GM12875 (cell line): ENCODE data around the gene RASA2.
"Not testable (repeated sequence)": the region's sequence is repeated elsewhere in the genome, so short reads cannot be mapped to it uniquely, and the experiment has no call there.

ENCODE experiments used
- H3K4me3 ChIP-seq: one replicate; pipeline ENCODE4 v1.5.1; 2011; ENCODE audit warnings: low read depth, low read length, control low read depth
- CTCF ChIP-seq: IDR thresholded peaks from 2 replicates; pipeline ENCODE4 v1.5.1; 2011; ENCODE audit warnings: low read depth, mild to moderate bottlenecking, control low read depth, inconsistent platforms, low read length, moderate library complexity, borderline replicate concordance; ENCODE audit not compliant: insufficient read depth

Gene RASA2

GRCh38 chr3:141466633-141467169 lies 20.1 kb upstream of the RASA2 start:
- TF ChIP-seq CTCF: no peak
- no peak overlapping the region for H3K4me3 ChIP-seq

DNA sequence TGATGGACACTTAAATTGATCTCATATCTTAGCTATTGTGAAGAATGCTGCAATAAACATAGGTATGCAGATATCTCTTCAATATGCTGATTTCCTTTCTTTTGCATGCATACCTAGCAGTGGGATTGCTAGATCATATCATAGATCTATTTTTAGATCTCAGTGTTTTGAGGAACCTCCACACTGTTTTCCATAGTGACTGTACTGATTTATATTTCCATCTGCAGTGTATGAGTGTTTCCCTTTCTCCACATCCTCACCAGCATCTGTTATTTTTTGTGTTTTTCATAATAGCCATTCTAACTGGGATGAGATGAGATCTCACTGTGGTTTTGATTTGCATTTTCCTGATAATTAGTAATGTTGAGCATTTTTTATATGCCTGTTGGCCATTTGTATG lies 17.1 kb upstream of the RASA2 start:
- H3K4me3 ChIP-seq: no peak overlapping the region
- TF ChIP-seq CTCF: no peak

- no peak overlapping the region for H3K4me3 ChIP-seq
- TF ChIP-seq CTCF: no peak
These were observed 15.7 kb upstream of the RASA2 start for GRCh38 chr3:141471160-141471559.

DNA sequence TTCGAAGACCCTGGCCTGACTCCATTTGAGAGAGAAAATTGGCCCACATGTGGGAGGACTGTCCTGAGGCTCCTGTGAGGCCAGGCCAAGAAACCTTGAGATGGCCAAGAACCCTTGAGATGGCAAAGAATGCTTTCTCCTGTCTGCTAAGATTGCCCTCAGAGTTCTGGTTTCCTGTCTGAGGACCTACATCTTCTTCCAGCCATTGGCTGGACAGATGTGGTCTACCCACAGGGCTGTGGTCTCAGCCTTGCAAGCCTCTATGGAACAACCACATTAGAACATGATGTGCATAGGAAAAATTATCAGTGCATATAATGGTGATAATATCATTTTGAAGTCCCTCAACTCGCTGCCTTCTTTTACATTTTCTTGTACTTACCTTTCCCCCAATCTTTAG lies 10.8 kb upstream of the RASA2 start:
- TF ChIP-seq CTCF: no peak
- no peak overlapping the region for H3K4me3 ChIP-seq

- no peak overlapping the region for H3K4me3 ChIP-seq
- TF ChIP-seq CTCF: no peak
These were observed 9.6 kb upstream of the RASA2 start for GRCh38 chr3:141477224-141477623.

DNA sequence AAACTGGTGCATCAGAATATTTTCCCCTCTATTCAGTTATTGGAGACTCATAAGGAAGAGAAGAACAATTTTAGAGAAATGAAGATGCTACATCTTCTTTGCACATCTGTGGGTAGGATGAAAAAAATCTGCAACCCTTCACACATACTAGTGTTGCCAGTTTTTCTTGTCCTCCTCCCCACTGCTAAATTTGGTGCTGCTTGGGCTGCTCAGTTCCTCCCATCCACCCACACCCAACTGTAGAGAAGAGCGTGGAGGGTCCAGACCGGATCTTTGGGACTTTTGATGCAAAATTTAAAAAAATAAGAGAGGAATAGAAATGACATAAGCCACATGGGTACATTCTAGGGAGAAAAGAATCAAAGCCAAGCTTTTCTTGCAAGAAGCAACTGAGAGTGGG lies 8.7 kb upstream of the RASA2 start:
- no peak for TF ChIP-seq CTCF
- no peak overlapping the region for H3K4me3 ChIP-seq

DNA sequence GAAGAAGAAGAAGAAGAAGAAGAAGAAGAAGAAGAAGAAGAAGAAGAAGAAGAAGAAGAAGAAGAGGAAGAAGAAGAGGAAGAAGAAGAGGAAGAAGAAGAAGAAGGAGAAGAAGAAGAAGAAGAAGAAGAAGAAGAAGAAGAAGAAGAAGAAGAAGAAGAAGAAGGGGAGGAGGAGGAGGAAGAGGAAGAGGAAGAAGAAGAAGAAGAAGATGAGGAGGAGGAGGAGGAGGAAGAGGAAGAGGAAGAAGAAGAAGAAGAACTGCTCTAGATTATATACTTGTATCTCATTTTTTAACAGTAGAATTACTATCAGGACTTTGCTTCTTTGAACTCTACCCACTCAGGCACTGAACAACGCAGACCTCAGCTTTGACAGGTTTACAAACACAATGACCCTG lies 8.0 kb upstream of the RASA2 start:
- not testable (repeated sequence) for H3K4me3 ChIP-seq

GRCh38 chr3:141482245-141482922 lies 4.4 kb upstream of the RASA2 start:
- TF ChIP-seq CTCF: no peak
- H3K4me3 ChIP-seq: no peak overlapping the region
